ENCODE measurements around the gene CNKSR3. TPM values are rescaled to one million over a fixed set of nuclear protein-coding genes. Genes with fewer than 3 reads are reported as not detected.

Gene CNKSR3
- total RNA-seq, 1 experiment from 2014 or later = 0.48 TPM

DNA sequence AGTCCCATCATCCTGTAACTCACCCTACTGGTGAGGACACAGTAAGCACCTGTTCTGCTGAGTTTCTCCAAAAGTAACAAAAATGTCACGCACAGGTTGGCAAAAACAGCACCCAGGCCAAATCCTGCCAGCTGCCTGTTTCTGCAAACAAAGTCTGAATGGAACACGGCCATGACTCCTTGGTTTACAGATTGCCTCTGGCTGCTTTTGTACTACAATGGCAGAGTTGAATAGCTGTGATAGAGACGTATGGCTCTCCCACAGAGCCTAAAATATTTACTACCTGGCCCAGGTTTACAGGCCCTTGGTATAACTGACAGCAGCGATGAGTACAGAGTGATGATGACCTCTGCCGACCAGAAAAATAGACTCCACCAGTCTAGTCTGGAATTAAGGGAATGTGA, 52.6 kb downstream of the CNKSR3 start:
- DNase-seq (ENCODE audit: low spot score) = no peak

DNA sequence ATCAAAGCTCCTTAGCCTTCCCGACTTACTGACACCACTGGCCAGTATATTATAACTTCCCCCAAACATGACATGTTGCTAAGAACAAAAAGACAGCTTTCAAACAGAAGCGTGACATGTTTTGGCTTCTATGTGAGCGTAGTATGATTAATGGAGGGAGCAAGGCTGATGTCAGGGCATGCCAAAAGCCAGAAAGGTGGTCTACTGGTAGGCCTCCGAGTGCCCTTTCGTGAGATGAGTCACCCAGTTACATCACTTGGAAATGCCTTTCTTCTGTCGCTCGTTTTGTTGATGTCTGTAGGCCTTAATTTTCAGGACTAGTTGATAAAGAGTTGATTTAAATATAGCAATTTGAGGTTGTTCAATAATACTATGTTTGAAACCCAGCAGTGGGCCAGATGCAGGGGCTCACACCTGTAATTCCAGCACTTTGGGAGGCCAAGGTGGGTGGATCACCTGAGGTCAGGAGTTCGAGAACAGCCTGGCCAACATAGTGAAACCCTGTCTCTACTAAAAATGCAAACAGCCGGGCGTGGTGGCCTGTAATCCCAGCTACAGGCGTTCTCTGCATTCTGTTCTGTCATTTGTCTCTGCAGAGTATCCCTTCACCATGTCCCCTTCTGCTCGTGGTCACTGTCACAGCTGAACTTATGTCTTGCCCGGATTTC, 53.3 kb downstream of the CNKSR3 start:
- DNase-seq (ENCODE audit: low spot score) = no peak

DNA sequence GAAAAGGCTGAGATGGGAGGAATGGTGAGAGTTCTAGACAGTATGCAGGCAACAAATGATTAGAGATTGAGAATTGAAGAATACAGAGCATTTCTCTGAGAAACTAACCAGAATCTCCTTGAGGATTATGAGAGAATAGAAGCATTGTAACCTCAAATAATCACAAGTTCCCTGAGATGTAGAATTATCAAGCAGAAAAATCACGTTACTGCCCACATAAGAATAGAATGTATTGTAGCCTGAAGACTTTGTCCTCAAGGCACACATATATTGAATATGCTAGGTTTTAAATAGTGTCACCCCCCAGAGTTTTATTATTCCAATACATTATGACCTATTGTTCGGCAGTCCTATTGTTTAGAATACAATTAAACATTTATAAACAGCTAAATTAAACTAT, 57.2 kb downstream of the CNKSR3 start:
- no peak for DNase-seq (ENCODE audit: low spot score)

DNA sequence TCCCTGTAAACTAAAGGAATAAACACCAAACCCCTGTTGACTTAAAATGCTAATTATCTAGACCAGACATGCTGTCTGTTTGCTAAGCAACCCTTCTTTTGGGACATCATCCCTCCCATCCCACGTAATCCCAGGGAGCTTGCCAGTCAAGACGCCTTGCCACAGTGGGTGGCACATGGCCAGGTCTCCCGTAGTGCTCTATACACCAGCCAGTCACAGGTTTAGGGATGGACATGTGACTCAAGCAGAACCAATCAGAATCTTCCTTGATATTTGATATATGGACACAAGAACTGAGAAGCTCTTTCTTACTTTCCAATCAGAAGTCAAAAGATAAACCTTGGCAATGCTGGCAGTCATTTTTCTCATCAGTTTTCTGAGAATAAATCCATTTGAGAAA, 60.0 kb downstream of the CNKSR3 start:
- no peak for DNase-seq (ENCODE audit: low spot score)

DNA sequence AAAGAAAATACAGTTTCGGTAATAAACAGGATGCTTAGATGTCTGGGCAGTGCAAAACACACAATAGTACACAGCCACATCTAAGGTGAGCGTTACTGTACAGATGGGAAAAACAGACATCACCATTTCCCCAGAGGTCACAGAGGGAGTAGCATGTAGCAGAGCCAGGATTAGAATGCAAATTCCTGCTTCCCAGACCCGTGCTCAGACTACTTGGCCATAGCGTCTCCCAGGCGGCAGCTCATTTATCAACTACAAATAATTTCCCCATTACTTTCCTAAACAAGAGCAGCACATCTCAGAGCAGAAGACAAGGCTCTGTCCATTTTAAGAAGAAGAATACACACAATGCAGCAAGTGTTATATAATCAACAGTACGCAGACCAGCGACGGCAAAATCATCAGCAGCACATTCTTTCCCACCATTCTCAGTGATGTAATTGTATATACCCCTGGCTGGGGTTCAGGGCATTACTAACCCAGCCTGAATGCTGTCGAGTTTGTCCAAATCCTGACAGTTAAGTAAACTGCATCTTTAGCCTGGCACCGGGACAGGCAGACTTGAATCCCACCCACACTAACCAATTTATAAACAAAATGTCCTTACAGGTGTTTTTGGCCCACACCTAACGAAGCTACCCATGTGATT, 61.9 kb downstream of the CNKSR3 start:
- no peak for DNase-seq (ENCODE audit: low spot score)

DNA sequence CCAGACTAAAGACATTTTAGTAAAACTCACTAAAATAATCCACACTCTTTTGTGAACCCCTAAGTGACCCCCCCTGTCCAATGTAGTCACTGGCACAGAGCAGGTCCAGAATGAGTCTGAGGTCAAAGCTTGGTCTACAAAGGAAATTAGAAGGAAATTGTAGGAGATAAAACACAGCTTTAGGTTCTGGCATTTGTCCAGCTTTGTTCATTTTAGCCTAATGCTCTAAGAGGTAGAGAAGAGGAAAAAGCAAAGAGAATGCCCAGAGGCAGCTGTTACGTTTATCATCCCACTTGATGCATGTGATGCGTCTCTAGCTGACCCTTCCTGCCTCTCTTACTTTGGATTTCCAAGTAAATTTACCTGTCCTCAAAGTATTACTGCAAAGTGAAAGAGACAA, 62.5 kb downstream of the CNKSR3 start:
- DNase-seq (ENCODE audit: low spot score) = no peak

DNA sequence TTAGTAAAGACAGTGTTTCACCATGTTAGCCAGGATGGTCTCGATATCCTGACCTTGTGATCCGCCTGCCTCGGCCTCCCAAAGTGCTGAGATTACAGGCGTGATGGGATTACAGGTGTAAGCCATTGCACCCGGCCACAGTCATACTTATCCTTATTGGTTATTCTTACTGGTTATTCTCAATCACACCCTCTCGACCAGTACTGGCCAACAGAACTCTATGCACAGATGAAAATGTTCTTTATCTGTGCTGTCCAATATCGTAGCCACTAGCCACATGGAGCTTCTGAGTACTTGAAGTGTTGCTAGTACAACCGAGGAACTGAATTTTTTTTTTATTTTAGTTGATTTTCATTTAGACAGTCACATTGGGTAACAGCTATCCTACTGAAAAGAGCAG, 63.5 kb downstream of the CNKSR3 start:
- DNase-seq (ENCODE audit: low spot score) = no peak

DNA sequence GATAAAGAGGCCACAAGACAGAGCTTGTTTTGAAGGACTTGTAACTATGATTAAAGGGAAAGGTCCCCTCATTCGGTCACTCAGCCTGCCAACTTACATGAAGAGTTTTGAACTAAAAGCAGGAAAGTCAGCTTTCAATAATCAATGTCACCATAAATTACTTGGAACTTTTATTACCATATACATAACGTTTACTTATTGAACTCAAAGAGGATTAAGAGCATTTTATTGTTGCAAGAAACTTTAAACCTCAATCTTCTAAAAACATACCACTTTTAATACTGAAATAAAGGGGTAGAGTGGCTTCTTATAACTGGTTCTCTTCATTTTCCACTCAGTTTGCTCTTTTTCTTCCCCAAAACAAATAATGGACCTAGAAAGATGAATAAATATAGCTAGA, 65.1 kb downstream of the CNKSR3 start:
- DNase-seq (ENCODE audit: low spot score) = no peak

DNA sequence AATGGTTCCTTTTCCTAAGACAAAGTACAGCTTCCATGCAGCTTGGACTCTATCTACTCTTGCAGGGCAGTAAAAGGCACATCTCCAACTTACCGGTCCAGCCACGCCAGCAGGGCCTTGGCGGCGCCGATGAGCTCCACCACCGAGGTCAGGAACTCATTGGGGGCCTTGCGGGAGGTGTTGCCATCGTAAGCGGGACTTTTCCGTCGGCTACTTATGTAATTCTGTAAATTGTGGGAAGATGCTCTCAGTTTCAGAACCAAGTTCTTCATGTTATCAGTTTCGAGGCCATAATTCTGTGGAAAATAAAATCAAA, 68.5 kb downstream of the CNKSR3 start:
- no peak for DNase-seq (ENCODE audit: low spot score)

DNA sequence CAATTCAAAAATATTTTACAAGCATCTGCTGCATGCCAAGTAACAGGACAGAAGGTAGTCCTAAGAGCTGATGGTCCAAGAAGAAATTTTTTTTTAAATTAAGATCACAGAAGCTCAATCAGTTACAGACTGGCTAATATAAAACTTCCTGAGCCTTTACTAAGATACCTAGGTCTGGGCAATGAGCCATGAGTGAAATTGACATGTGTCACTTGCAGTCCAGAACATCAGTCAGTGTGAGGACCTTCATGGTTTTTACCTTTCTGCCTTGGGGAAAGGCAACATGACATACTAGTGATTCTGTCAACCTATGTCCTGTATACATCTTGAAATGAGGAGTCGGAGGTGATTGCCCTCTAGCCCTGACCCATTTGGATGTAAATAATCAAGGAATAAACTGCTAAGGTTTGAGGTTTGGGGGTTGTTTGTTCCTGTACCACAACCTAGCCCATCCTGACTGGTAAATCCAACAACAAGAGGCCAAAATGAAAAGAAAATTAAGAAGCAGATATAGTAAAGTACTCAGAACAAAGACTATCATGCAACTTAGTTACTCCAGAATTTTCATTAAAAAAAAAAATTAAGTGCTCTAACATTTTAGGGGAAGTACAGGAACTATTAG, 70.0 kb downstream of the CNKSR3 start:
- no peak for DNase-seq (ENCODE audit: low spot score)

DNA sequence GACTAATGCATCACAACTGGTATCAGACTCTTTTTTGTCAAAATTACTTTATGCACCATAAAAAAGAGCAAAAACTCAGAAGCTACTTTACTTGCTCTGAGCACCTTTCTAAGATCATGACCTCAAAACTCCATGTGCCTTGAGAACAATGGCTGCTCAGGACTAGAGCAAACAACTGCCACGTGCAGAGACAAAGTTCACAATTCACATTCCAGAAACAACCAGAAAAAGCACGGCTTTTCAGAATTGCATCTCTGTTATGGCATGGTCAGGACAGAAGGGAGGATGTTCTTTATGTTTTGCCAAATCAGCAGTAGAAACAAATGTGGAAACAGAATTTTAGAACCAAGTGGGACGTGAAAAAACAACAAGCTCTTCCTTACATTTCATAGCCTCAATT, 70.5 kb downstream of the CNKSR3 start:
- no peak for DNase-seq (ENCODE audit: low spot score)

DNA sequence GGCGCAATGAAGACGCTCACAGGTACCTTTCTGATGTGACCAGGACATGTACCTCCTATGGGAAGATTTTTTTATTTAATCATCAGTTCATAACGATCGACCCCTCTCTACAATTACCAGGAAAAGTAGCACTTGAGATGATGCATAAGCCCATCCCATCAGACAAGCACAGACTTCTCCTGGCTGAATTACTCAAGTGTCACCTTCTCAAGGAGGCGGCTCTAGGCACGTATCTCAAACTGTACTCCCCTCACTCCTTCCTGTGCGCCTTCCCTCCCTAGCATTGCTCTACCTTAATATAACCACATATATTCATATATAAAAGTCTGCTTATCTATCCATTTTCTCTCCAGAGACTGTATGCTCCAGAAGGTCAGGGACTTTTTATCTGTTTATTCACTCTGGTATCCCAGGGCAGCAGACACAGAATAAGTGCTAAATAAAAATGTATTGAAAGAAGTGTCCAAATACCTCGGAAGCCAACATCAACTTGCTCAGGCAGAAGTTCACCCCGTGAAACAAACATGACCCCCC, 71.5 kb downstream of the CNKSR3 start:
- DNase-seq (ENCODE audit: low spot score) = no peak

DNA sequence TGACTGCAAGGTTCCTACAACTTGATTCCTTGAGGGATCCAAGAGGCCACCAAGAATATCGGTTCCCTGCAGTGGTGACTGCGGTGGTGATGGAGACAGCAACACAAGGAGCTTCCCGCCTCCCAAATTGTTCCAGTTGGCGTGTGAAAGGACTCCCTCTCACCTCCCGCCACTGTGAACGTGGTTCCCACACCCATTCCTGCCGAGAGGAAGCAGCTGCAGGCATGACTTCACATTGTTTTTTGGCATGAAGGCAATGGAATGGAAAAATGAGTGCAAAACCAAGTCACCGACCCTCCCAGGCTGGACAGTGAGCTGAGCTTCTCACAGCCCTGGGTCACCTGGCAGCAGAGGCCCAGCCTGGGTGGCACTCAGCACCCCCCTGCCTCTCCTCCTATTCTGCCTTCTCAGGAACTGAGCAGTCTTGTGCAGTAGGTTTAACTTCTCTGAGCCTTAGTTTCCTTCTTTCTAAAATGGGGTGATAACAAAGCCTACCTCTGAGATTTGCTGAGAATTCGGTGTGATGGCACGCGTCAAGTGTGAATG, 75.0 kb downstream of the CNKSR3 start:
- DNase-seq (ENCODE audit: low spot score) = no peak

DNA sequence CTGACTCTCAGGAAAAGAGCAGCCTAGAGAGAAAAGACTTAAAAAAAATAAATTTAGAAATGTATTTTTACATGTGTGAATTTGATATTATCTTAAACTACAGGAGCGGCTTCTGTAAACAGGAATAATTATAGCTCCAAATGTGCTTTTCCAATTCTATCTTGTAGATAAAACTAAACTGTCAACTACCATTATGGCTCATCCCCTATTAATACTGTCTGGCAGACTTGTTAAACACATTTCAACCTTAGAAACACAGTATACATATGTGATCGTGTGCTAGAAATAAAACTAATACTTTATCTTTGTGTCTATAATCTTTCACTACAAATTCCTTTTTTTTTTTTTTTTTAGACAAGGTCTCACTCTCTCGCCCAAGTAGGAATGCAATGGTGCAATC, 75.8 kb downstream of the CNKSR3 start:
- DNase-seq (ENCODE audit: low spot score) = no peak

DNA sequence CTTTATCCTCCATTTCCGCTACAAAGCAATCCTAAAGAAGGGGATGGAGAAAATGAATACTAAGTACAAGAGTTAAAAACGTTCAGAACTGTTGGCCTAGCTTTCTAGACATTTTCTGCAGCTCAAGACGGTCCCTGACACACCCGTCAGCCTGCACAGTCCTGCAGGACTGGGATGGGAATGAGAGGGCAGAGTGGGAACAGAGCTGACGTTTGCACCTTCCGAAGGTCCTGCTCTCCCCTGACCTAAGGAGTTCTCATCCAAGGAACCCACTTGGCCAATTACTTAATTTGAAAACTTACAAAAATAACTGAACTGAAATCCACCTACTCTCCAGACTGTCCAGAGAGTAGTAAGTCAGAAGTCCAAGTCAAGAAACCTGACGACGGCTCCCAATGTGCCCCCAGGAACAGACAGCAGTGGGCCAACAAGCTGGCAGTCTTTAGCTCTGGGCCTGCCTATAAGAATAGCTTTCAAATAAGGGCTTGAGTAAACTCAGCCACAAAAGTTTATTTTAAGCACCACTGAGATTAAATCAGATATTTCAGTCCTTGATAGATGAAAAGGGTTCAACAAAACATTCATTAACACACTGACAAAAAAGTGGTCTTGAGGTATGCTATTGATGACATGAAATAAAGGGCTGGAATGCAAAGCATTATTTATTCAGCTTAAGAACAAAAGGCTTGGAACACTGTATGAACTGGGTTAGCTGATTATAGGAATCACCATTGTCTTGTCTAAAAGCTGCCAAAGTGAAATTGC, 76.8 kb downstream of the CNKSR3 start:
- DNase-seq (ENCODE audit: low spot score) = no peak

DNA sequence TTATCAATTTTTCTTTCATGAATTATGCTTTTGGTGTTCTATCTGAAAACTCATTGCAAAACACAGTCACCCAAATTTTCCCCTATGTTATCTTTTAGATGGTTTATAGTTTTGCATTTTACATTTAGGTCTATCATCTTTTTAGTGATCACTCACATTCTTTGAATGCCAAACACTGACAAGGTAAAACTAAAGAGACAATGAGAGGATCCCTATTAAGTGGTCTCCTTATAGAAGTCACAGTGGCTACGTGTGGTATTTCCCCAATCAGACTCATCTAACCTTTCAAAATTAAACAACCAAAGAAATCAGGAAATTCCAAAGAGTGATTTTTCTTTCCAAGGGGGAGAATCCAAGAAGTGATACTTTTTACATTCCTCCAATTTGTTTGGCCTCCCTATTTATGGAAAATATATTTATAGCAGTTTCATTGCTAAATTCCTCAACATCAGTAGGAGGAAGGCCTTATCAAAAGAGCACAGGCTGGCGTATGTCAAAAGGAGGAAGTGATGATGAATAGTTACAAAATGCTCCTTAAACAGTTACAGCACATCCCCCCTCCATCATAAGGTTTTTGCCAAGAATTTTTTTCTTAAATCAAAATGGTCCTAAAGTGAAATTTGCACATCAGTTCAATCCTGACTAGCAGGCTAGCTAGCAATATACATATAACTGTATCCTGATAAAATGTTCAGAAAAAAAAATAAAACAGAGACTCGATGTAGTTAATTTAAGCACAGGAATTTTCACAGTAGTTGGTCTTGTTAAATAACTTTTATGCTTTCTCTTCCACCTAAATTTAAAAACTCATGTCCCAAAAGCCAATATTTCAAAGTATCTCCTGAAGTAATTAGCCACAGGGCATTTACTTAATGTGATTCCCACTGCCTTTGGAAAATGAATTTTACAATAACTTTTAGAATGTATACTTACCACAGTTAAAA, 77.7 kb downstream of the CNKSR3 start:
- no peak for DNase-seq (ENCODE audit: low spot score)

DNA sequence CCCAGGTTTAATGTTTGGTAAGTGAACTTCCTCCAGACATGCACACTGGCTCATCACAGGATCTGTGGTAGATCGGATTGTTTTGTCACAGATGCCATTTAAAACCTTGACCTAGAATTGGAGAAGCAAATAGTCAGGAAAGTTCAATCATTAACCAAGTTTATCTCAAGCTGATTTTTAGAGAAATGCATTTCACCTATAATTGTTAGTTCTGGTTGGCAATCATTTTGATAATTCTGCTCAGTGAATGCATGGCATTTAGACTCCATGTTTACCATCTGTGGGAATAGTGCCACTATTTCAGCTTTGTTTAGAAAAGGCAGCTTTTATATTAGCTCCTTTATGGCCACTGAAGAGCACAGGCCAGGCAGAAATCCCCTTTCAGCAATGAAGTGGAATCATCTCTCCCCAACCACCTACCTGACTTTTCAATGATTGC, 80.0 kb downstream of the CNKSR3 start:
- DNase-seq (ENCODE audit: low spot score) = no peak

DNA sequence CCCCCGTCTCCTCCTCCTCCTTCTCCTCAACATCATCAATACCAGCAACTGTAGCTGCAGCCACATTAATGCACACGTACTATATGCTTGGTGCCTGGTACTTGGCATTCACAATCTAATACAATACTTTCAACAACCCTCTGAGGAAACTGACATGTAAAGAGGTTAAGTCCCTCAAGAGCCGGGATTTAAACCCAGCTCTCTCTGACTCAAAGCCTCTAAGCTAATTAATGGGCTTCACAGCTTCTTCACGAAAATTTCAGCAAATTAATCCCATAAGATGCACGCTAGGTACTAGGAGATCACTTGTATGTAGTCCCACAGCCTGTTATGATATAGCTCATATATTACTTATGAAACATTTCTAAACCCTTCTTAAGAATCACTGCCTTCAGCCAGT, 80.8 kb downstream of the CNKSR3 start:
- DNase-seq (ENCODE audit: low spot score) = no peak

DNA sequence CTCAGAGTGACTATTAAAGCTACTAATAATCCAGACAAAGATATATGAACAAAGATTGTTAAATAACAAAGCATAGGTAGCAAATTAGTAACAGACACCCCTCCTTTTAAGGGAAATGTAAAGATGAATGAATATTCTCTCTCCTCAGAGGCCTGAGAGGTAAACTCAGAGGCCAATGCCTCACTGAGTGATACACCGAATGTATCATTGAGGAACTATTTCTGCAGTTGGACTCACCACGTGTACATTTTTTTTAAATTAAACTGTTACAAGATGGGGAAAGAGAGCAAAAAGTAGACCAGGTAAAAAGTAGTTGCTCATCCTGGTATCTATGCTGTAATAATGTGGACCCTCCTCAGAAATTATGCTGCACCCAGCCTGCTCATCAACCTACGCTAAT, 81.6 kb downstream of the CNKSR3 start:
- no peak for DNase-seq (ENCODE audit: low spot score)

DNA sequence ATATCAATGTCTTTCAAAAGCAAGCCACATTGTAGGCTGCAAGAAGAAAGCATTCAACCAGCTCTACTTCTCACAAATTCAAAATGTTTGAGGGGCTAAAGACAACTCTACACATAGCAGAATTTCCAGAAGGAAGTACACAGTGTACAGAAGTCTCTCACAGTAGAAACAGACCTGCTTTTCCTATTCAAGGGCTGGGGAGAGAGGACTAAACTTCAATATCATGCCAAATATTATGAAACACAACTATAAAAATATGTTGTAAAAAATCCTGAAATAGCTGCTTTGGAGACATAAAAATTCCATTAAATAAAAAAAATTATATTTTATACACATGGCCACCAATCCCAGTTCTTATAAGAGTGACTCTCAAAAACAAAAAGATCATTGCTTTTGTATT, 83.0 kb downstream of the CNKSR3 start:
- DNase-seq (ENCODE audit: low spot score) = no peak

DNA sequence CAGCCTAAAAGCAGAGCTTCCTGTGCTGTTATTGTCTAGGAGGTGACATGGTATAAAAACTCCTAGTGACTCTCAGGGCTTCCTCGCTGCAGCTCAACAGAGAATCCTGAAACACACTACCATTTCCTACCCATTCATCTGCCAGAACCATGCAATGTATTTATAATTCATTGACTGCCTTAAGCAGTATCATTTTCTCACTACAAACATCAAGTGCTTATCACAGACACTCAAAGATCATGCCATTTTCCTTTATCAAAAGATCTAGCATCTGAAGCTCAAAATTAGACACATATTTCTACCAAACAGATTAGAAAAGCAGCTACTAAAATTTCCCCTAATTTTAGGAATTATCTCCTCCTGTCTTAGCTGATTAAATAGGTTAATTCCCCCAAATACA, 83.5 kb downstream of the CNKSR3 start:
- no peak for DNase-seq (ENCODE audit: low spot score)

Data from HT-29 (cell line).